ENCODE results near the gene BAIAP2. TPM values are rescaled to one million over a fixed set of nuclear protein-coding genes. Genes with fewer than 3 reads are reported as not detected.

The BAIAP2 gene
- total RNA-seq, 6 experiments from 2014 or later, result 30.8 to 47.4 (median 35.9) TPM

GRCh38 chr17:81115219-81115618, 80.3 kb downstream of the BAIAP2 start:
- H3K4me3 Mint-ChIP-seq, result no peak overlapping the region
- no peak overlapping the region for H3K27ac Mint-ChIP-seq
- H3K9me3 Mint-ChIP-seq, result no peaks in the 10 kb centered on the region
- no peak for DNase-seq
- no peak for TF ChIP-seq CTCF (IDR thresholded peaks at IDR 0.05)
- H3K36me3 Mint-ChIP-seq (ENCODE audit: low read depth), result no peaks in the 10 kb centered on the region
- H3K27me3 Mint-ChIP-seq (ENCODE audit: insufficient read depth), result peaks cover 9% of the 10 kb centered on the region
- peaks cover 4% of the 10 kb centered on the region; the same call in 1 of the 2 replicates for H3K4me1 Mint-ChIP-seq (ENCODE audit: low read depth)

GRCh38 chr17:81115749-81116464, 81.0 kb downstream of the BAIAP2 start:
- Mint-ChIP-seq H3K36me3 (ENCODE audit: low read depth) (no peaks in the 10 kb centered on the region), H3K27ac (no peak overlapping the region), H3K27me3 (ENCODE audit: insufficient read depth) (peaks cover 9% of the 10 kb centered on the region), H3K9me3 (no peaks in the 10 kb centered on the region), H3K4me3 (no peak overlapping the region), H3K4me1 (ENCODE audit: low read depth) (peaks cover 4% of the 10 kb centered on the region; the same call in 1 of the 2 replicates)
- no peak for TF ChIP-seq CTCF (IDR thresholded peaks at IDR 0.05)
- DNase-seq, result no peak

GRCh38 chr17:81116704-81117103, 81.8 kb downstream of the BAIAP2 start:
- Mint-ChIP-seq H3K27me3 (ENCODE audit: insufficient read depth) (peaks cover 9% of the 10 kb centered on the region), H3K4me1 (ENCODE audit: low read depth) (peaks cover 4% of the 10 kb centered on the region; the same call in 1 of the 2 replicates), H3K27ac (no peak overlapping the region), H3K9me3 (no peaks in the 10 kb centered on the region), H3K4me3 (no peak overlapping the region), H3K36me3 (ENCODE audit: low read depth) (no peaks in the 10 kb centered on the region)
- no peak for DNase-seq
- TF ChIP-seq CTCF (IDR thresholded peaks at IDR 0.05), result no peak

- Mint-ChIP-seq H3K4me3 (0 out of 2 replicates have a peak overlapping the region, but pooled peaks have one; percentile 68), H3K4me1 (ENCODE audit: low read depth) (peaks cover 4% of the 10 kb centered on the region; the same call in 1 of the 2 replicates), H3K9me3 (no peaks in the 10 kb centered on the region), H3K36me3 (ENCODE audit: low read depth) (no peaks in the 10 kb centered on the region), H3K27me3 (ENCODE audit: insufficient read depth) (peaks cover 9% of the 10 kb centered on the region), H3K27ac (no peak overlapping the region)
- TF ChIP-seq CTCF (IDR thresholded peaks at IDR 0.05), result no peak
- no peak for DNase-seq
These were observed 82.8 kb downstream of the BAIAP2 start for GRCh38 chr17:81117672-81118198.

- Mint-ChIP-seq H3K27me3 (ENCODE audit: insufficient read depth) (peaks cover 9% of the 10 kb centered on the region), H3K27ac (peak overlapping the region; percentile 45), H3K9me3 (no peaks in the 10 kb centered on the region), H3K4me1 (ENCODE audit: low read depth) (peaks cover 4% of the 10 kb centered on the region; the same call in 1 of the 2 replicates), H3K4me3 (peak overlapping the region; percentile 68), H3K36me3 (ENCODE audit: low read depth) (no peaks in the 10 kb centered on the region)
- TF ChIP-seq CTCF (IDR thresholded peaks at IDR 0.05), result no peak
- no peak for DNase-seq
These were observed 83.6 kb downstream of the BAIAP2 start for GRCh38 chr17:81118308-81119221.
